Esophagus muscularis mucosa (tissue), 4 donors: ENCODE measurements around the gene AGAP1. TPM values are rescaled to one million over a fixed set of nuclear protein-coding genes. Genes with fewer than 3 reads are reported as not detected.
A peak's percentile ranks its signal among the peaks of the same experiment; 100 is the strongest.

ENCODE experiments used
- DNase-seq: peaks from one replicate; pipeline ENCODE4 v3.0.0-alpha.2; 2017; ENCODE audit errors: extremely low spot score
- H3K27ac ChIP-seq, 4 donors: fragments of 200-600 bp; sonication (generic); replicated peaks in 1 of 4; 1 replicate in 3 of 4; 2 replicates in 1 of 4; pipeline ENCODE4 v1.5.1; 2016 to 2019; ENCODE audit warnings: mild to moderate bottlenecking in 1 of 4
- H3K27me3 ChIP-seq, 4 donors: fragments of 200-600 bp; sonication (generic); one replicate each; pipeline versions ENCODE4 v1.5.1 to v1.6.0; 2016 to 2019
- H3K36me3 ChIP-seq, 4 donors: fragments of 200-600 bp; sonication (generic); one replicate each; pipeline ENCODE4 v1.5.1; 2016 to 2019
- H3K4me1 ChIP-seq, 4 donors: fragments of 200-600 bp; sonication (generic); one replicate each; pipeline ENCODE4 v1.5.1; 2016 to 2019
- H3K4me3 ChIP-seq, 4 donors: fragments of 200-600 bp; sonication (generic); 1 replicate in 2 of 4; 2 replicates in 2 of 4; pipeline ENCODE4 v1.5.1; 2016 to 2019; ENCODE audit warnings: mild to moderate bottlenecking in 4 of 4, moderate library complexity in 1 of 4
- H3K9me3 ChIP-seq, 4 donors: fragments of 200-600 bp; sonication (generic); 1 replicate in 3 of 4; 2 replicates in 1 of 4; pipeline ENCODE4 v1.5.1; 2016 to 2019
- EP300 ChIP-seq: sonication (generic); formaldehyde crosslinking; IDR thresholded peaks from one replicate; pipeline ENCODE4 v1.6.1; 2017; ENCODE audit warnings: antibody characterized with exemption
- POLR2A ChIP-seq: fragments of 450-650 bp; IDR thresholded peaks from one replicate; pipeline ENCODE4 v1.6.1; 2017; ENCODE audit warnings: antibody characterized with exemption, moderate library complexity, mild to moderate bottlenecking, low read depth
- POLR2AphosphoS5 ChIP-seq, 2 donors: sonication (generic); formaldehyde crosslinking; IDR thresholded peaks; one replicate each; pipeline ENCODE4 v1.6.1; 2017; ENCODE audit warnings: antibody characterized with exemption in 2 of 2
- WGBS: methylation state at CpG from one replicate; pipeline ENCODE4 v1.1.5; 2018; 5-methylcytosine and 5-hydroxymethylcytosine counted together
- intact Hi-C: fragments of 100-400 bp; cut with DNase I; formaldehyde crosslinking; loops from one replicate; pipeline ENCODE4 v1.15.1; 2023
- total RNA-seq, 4 donors: library from RNA; depleted of rRNA; stranded (reverse); fragments of >200 nt; gene quantifications; one replicate each; pipeline versions ENCODE4 v1.1.0 to v1.2.1, GENCODE V29; 2016
- TF ChIP-seq, protein P1 (sequence below), 3 experiments: fragments of 200-600 bp in 2 of 3; fragments of 450-650 bp in 1 of 3; sonication (generic) in 2 of 3; IDR thresholded peaks; one replicate each; pipeline ENCODE4 v1.5.1; 2017 to 2019; ENCODE audit warnings: antibody characterized with exemption in 3 of 3, mild to moderate bottlenecking in 2 of 3, moderate library complexity in 1 of 3

The AGAP1 gene
- total RNA-seq, 4 donors from 2014 or later = 37.9 to 62.4 (median 47.2) TPM

DNA sequence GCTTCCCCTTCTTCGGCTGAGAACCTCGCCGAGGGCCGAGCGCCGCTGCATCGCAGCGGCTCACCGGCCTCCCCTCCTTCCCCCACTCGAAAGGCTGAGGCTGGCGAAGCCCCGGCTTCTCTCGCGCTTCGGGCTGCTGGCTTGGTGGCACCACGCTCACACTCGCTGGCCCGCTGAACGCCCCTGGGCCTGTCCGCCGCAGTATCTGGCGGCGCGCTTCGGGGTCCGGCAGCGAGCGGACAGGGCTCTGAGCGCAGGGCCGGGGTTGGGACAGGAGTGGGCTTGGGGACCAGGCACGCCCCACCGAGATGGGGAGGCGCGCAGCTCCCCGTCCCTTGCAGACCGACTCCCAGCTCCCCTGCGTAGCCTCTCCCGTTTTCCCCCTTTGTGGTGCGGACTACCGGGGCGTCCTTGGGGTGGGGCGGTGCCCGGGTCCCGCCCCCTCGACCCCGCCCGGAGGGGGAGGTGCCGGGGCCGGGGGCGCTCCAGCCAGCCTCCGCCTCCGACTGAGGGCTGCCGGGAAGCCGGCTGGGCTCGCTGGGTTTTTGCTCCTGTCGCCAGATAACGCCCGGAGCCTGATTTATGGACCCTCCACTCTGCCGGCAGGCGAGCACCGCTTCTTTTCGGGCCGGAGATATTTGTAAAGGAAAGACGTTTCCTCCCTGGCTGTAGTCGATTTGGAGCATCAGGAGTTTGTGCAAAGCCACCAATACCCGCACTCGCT is 670.5 kb downstream of the AGAP1 start:
- Histone ChIP-seq H3K4me1 (peaks cover 49 to 72% (median 68%) of the 10 kb centered on the region in 4 donors), H3K27ac (no peak overlapping the region), H3K4me3 (peak overlapping the region; percentile 40 to 50 (median 46)), H3K27me3 (peaks cover 13 to 100% (median 93%) of the 10 kb centered on the region in 4 donors), H3K9me3 (no peaks in the 10 kb centered on the region), H3K36me3 (no peaks in the 10 kb centered on the region)
- TF ChIP-seq POLR2AphosphoS5 (IDR thresholded peaks at IDR 0.05) = no peak
- no peak for TF ChIP-seq EP300
- TF ChIP-seq, protein P1, sequence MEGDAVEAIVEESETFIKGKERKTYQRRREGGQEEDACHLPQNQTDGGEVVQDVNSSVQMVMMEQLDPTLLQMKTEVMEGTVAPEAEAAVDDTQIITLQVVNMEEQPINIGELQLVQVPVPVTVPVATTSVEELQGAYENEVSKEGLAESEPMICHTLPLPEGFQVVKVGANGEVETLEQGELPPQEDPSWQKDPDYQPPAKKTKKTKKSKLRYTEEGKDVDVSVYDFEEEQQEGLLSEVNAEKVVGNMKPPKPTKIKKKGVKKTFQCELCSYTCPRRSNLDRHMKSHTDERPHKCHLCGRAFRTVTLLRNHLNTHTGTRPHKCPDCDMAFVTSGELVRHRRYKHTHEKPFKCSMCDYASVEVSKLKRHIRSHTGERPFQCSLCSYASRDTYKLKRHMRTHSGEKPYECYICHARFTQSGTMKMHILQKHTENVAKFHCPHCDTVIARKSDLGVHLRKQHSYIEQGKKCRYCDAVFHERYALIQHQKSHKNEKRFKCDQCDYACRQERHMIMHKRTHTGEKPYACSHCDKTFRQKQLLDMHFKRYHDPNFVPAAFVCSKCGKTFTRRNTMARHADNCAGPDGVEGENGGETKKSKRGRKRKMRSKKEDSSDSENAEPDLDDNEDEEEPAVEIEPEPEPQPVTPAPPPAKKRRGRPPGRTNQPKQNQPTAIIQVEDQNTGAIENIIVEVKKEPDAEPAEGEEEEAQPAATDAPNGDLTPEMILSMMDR (IDR thresholded peaks at IDR 0.05) = no peak
- TF ChIP-seq POLR2A = no peak
- intact Hi-C loops = no loop called here
- DNase-seq = no peak
- 6% methylated on average over 3 of the region's 67 CpGs for WGBS

DNA sequence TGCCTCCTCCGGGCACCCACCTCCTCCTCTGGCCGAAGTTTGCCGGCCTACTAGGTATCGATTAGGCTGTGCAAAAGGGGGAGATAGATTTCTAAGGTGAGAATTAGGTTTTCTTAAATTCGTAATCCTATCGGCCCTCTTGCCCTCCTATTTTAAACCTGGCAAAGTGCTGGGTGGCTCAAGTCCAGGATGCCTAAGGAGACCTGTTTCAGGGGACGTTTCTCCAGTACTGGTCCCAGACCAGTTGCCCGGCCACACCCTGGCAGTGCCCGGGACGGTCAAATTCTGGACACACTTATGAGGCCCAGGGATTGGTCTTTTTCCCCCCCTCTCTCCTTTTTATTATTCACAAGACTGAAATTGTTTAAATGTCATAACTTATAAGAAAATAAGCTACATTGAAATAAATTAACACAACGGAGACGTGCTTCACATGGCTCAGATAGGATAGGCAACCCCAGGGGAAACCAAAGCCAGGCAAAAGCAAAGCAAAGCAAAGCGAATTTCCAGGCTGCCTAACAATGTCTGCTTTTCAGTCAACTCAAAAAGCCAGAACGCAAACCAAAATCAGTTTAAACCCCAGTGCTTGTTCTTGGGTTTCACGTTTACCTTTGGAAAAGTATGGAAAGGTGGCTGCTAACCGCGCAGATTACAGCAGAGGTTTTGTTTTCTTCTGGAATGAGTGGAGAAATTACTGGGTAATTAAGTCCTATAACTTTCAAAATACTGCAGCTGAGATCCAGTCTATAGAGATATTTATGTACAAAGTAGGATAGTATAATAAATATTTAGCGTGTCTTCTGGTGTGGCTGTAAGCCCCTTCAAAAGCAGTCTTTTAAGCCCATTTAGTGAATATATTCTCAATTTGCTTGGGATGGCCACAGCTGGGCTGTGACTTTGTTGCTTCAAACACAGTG is 671.3 kb downstream of the AGAP1 start:
- DNase-seq = no peak
- Histone ChIP-seq H3K9me3 (no peaks in the 10 kb centered on the region), H3K27ac (no peak overlapping the region), H3K4me1 (peaks cover 49 to 73% (median 66%) of the 10 kb centered on the region in 4 donors), H3K36me3 (no peaks in the 10 kb centered on the region), H3K27me3 (peaks cover 13 to 100% (median 93%) of the 10 kb centered on the region in 4 donors), H3K4me3 (peak overlapping the region; percentile 40 to 50 (median 46))
- no peak for TF ChIP-seq POLR2A
- no peak for TF ChIP-seq POLR2AphosphoS5 (IDR thresholded peaks at IDR 0.05)
- no peak for TF ChIP-seq EP300
- TF ChIP-seq, protein P1 (IDR thresholded peaks at IDR 0.05) = no peak
- intact Hi-C loops = no loop called here
- 26% methylated on average over 17 of the region's 18 CpGs for WGBS

DNA sequence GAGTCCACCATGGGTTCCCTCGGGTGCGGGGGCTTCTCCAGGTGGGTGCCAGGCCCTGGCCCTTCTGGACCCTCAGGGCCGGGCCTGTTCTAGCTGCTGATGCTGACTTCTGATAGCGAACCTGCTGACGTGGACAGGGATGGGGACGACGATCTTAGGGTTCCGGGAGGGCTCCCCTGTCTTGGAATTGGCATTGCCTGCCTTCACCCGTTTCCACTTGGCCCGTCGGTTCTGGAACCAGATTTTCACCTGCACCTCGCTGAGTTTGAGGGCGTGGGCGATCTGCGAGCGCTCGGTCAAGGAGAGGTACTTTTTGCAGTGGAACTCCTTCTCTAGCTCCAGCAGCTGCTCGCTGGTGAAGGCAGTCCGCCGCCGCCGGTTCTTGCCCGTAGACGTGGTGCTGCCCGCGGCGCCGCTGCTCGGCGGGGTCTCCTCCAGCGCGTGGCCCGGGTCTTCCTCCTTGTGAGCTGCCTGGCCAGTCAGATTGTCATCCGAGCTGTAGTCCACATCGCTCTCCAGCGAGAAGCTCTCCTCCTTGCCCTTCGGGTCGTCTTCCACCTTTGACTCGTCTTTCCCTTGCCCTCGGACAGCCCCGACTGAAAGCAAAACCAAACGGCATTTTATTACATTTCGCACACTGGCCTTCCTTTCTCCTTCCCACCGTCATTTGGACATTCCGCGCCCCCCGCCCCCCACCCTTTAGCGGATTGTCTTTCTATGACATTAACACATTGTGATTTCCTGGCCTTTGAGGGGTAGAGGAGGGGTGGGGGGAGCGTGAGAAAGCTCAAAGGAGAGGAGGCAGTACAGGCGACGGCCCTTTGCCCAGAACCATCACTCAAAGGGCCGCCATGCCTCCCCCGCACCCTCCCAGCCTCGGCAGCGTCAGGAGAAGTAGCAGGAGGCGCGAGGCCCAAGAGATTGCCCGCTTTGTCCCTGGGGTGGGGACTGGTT is 672.3 kb downstream of the AGAP1 start:
- 3% methylated on average over 25 of the region's 58 CpGs for WGBS
- intact Hi-C loops = no loop called here
- no peaks in the 10 kb centered on the region for H3K9me3 ChIP-seq
- DNase-seq = no peak
- H3K4me3 ChIP-seq = peak overlapping the region; percentile 29 to 52 (median 48)
- no peak for TF ChIP-seq POLR2A
- no peak for TF ChIP-seq EP300
- TF ChIP-seq, protein P1 (IDR thresholded peaks at IDR 0.05) = no peak
- no peak for TF ChIP-seq POLR2AphosphoS5 (IDR thresholded peaks at IDR 0.05)
- H3K27ac ChIP-seq = no peak overlapping the region
- H3K27me3 ChIP-seq = peaks cover 13 to 100% (median 94%) of the 10 kb centered on the region in 4 donors
- no peaks in the 10 kb centered on the region for H3K36me3 ChIP-seq
- H3K4me1 ChIP-seq = peaks cover 49 to 76% (median 68%) of the 10 kb centered on the region in 4 donors

DNA sequence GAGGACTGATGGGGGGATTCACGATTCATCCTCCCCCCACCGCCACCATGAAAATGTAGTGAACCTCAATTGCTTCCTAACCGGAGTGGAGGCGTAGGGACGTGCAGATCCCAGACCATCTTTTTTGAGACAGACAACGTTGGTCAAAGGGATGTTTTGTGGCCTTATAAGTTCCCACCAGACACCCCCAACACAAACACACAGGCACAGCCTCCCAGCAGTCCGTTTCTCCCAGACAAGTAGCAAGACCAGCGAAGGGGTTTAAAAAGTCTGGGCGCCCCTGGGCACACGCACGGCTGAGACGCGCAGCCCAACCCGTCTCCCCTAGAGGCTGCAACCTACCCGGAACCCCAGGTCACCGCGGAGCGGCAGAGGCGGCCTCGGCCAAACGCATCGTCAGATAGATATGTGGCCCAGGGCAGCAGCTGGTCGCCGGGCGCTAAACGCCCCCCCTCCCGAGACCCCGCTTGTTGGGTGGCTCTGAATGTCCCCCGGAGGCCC is 673.0 kb downstream of the AGAP1 start:
- DNase-seq = no peak
- TF ChIP-seq EP300 (no peak), POLR2A (no peak), POLR2AphosphoS5 (IDR thresholded peaks at IDR 0.05) (no peak)
- TF ChIP-seq, protein P1 (IDR thresholded peaks at IDR 0.05) = no peak
- Histone ChIP-seq H3K9me3 (no peaks in the 10 kb centered on the region), H3K36me3 (no peaks in the 10 kb centered on the region), H3K27me3 (peaks cover 13 to 100% (median 95%) of the 10 kb centered on the region in 4 donors), H3K4me3 (peak overlapping the region; percentile 44 to 55 (median 50)), H3K27ac (no peak overlapping the region), H3K4me1 (peaks cover 55 to 84% (median 74%) of the 10 kb centered on the region in 4 donors)
- intact Hi-C loops = no loop called here
- 5% methylated on average over 5 of the region's 29 CpGs for WGBS
